Stomach (tissue), 9 donors: Measurements from ENCODE around the gene MSI2. TPM values are rescaled to one million over a fixed set of nuclear protein-coding genes. Genes with fewer than 3 reads are reported as not detected.
"Not testable (repeated sequence)": the region's sequence is repeated elsewhere in the genome, so short reads cannot be mapped to it uniquely, and the experiment has no call there.

Source experiments
- DNase-seq, 2 donors: peaks; one replicate each; pipeline versions ENCODE4 v3.0.0 to v3.0.0-alpha.2; 2013 to 2019
- H3K27ac ChIP-seq, 5 donors: fragments of 200-600 bp in 4 of 5; sonication (generic) in 4 of 5; one replicate each; pipeline ENCODE4 v1.5.1; 2013 to 2019; ENCODE audit warnings: mild to moderate bottlenecking in 1 of 5, moderate library complexity in 1 of 5
- H3K27me3 ChIP-seq, 3 donors: fragments of 200-600 bp; sonication (generic); one replicate each; pipeline ENCODE4 v1.5.1; 2017 to 2019; ENCODE audit warnings: mixed run types in 1 of 3
- H3K36me3 ChIP-seq, 4 donors: fragments of 200-600 bp; sonication (generic); 1 replicate in 3 of 4; 2 replicates in 1 of 4; pipeline ENCODE4 v1.5.1; 2016 to 2019
- H3K4me1 ChIP-seq, 4 donors: fragments of 200-600 bp; sonication (generic); one replicate each; pipeline ENCODE4 v1.5.1; 2016 to 2019
- H3K4me3 ChIP-seq, 4 donors: fragments of 200-600 bp; sonication (generic) in 3 of 4; one replicate each; pipeline ENCODE4 v1.5.1; 2016 to 2019; ENCODE audit warnings: mild to moderate bottlenecking in 1 of 4
- H3K9me3 ChIP-seq, 4 donors: fragments of 200-600 bp; sonication (generic); one replicate each; pipeline ENCODE4 v1.5.1; 2016 to 2019
- EP300 ChIP-seq: sonication (generic); formaldehyde crosslinking; IDR thresholded peaks from one replicate; pipeline ENCODE4 v1.6.1; 2017; ENCODE audit warnings: antibody characterized with exemption
- POLR2A ChIP-seq, 4 donors: fragments of 450-650 bp; IDR thresholded peaks; one replicate each; pipeline ENCODE4 v1.6.1; 2016; ENCODE audit warnings: antibody characterized with exemption in 4 of 4, control low read depth in 2 of 4, mild to moderate bottlenecking in 1 of 4, moderate library complexity in 1 of 4
- POLR2AphosphoS5 ChIP-seq, 3 donors: sonication (generic); formaldehyde crosslinking; IDR thresholded peaks; one replicate each; pipeline ENCODE4 v1.6.1; 2016; ENCODE audit warnings: antibody characterized with exemption in 3 of 3
- WGBS, 5 donors: extraction: QIAGEN DNeasy Blood & Tissue Kit in 3 of 5; methylation state at CpG; one replicate each; pipeline versions ENCODE4 v1.1.5 to v1.1.7; 2013 to 2018; 5-methylcytosine and 5-hydroxymethylcytosine counted together
- intact Hi-C: fragments of 100-400 bp; cut with DNase I; formaldehyde crosslinking; loops from one replicate; pipeline ENCODE4 v1.15.1; 2023; ENCODE audit warnings: low total_unique reads
- polyA plus RNA-seq, 3 donors: library from polyadenylated mRNA; stranded (reverse); fragments of 200-250 nt; gene quantifications; one replicate each; pipeline ENCODE4 v1.2.3, GENCODE V29; 2013
- total RNA-seq, 5 donors: library from RNA; depleted of rRNA; stranded (reverse); fragments of >200 nt; gene quantifications; one replicate each; pipeline versions ENCODE4 v1.1.0 to v1.2.3, GENCODE V29; 2014 to 2016
- TF ChIP-seq, protein P1 (sequence below), 7 experiments: fragments of 450-650 bp in 4 of 7; fragments of 200-600 bp in 3 of 7; sonication (generic) in 3 of 7; IDR thresholded peaks; one replicate each; pipeline ENCODE4 v1.5.1; 2016 to 2019; ENCODE audit warnings: antibody characterized with exemption in 7 of 7, control low read depth in 2 of 7, mild to moderate bottlenecking in 1 of 7
- donor health status: healthy with polysubstance abuse.
- donor health status: Bipolar disorder and iron deficiency.
- donor health status: healthy.

Gene MSI2
- total and polyA plus RNA-seq, 8 donors = 8.3 to 72.4 (median 22.9) TPM

- intact Hi-C loops = no loop called here
- Histone ChIP-seq H3K9me3 (no peaks in the 10 kb centered on the region), H3K4me1 (no peaks in the 10 kb centered on the region), H3K27me3 (no peaks in the 10 kb centered on the region), H3K27ac (no peak overlapping the region), H3K4me3 (no peak overlapping the region), H3K36me3 (no peaks in the 10 kb centered on the region)
- WGBS, 5 donors = 93 to 97% (median 96%) methylated on average over 6 of the region's 6 CpGs
- DNase-seq = no peak
- TF ChIP-seq POLR2AphosphoS5 (IDR thresholded peaks at IDR 0.05) (no peak), EP300 (no peak), POLR2A (IDR thresholded peaks at IDR 0.05) (no peak)
- TF ChIP-seq, protein P1, sequence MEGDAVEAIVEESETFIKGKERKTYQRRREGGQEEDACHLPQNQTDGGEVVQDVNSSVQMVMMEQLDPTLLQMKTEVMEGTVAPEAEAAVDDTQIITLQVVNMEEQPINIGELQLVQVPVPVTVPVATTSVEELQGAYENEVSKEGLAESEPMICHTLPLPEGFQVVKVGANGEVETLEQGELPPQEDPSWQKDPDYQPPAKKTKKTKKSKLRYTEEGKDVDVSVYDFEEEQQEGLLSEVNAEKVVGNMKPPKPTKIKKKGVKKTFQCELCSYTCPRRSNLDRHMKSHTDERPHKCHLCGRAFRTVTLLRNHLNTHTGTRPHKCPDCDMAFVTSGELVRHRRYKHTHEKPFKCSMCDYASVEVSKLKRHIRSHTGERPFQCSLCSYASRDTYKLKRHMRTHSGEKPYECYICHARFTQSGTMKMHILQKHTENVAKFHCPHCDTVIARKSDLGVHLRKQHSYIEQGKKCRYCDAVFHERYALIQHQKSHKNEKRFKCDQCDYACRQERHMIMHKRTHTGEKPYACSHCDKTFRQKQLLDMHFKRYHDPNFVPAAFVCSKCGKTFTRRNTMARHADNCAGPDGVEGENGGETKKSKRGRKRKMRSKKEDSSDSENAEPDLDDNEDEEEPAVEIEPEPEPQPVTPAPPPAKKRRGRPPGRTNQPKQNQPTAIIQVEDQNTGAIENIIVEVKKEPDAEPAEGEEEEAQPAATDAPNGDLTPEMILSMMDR (IDR thresholded peaks at IDR 0.05) = no peak
These were observed 239.4 kb downstream of the MSI2 start for GRCh38 chr17:57495771-57496170.

DNA sequence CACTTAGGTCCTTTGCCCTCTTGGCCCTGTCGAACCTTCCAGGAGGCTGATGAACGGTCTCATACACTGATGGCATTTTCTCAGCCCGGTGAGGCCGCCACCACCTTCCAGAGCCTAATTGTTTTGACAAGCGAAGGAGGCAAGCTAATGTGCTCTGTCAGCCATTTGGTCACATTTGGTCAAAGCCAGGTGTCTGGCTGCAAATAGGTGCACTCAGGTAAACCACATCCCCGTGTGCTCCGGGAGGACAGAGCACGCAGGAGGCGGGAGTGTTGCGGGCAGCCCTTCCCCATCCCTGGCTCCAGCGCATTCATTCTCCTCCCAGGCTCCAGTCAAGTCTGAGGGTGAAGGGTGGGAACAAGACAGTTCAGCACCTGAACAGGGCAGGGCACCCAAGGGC is 240.1 kb downstream of the MSI2 start:
- Histone ChIP-seq H3K36me3 (no peaks in the 10 kb centered on the region), H3K27me3 (no peaks in the 10 kb centered on the region), H3K9me3 (no peaks in the 10 kb centered on the region), H3K4me1 (no peaks in the 10 kb centered on the region), H3K4me3 (no peak overlapping the region), H3K27ac (no peak overlapping the region)
- intact Hi-C loops = no loop called here
- no peak for DNase-seq
- TF ChIP-seq POLR2AphosphoS5 (IDR thresholded peaks at IDR 0.05) = no peak
- TF ChIP-seq POLR2A (IDR thresholded peaks at IDR 0.05) = no peak
- TF ChIP-seq, protein P1 (IDR thresholded peaks at IDR 0.05) = no peak
- TF ChIP-seq EP300 = no peak
- 89 to 94% (median 94%) methylated on average over 11 of the region's 11 CpGs for WGBS, 5 donors

- no peak overlapping the region for H3K27ac ChIP-seq
- no peak for DNase-seq
- no peaks in the 10 kb centered on the region for H3K36me3 ChIP-seq
- no peaks in the 10 kb centered on the region for H3K9me3 ChIP-seq
- intact Hi-C loops = no loop called here
- TF ChIP-seq EP300 (no peak), POLR2A (IDR thresholded peaks at IDR 0.05) (no peak), POLR2AphosphoS5 (IDR thresholded peaks at IDR 0.05) (no peak)
- TF ChIP-seq, protein P1 (IDR thresholded peaks at IDR 0.05) = no peak
- no peak overlapping the region for H3K4me3 ChIP-seq
- 88 to 92% (median 90%) methylated on average over 7 of the region's 7 CpGs for WGBS, 5 donors
- H3K4me1 ChIP-seq = no peaks in the 10 kb centered on the region
- no peaks in the 10 kb centered on the region for H3K27me3 ChIP-seq
These were observed 242.1 kb downstream of the MSI2 start for GRCh38 chr17:57498443-57498842.

DNA sequence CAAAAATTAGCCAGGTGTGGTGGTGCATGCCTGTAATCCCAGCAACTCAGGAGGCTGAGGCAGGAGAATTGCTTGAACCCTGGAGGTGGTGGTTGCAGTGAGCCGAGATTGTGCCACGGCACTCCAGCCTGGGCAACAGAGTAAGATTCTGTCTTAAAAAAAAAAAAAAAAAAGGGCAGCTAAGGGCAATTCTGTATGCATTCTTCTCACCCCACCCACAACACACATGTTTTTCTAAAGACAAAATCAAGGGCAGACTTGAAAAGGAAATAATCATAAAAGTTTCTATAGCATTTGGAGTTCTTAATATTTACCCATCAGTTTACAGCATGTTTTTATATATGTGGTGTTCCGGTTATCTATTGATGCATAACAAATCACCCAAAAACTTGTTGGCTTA is 242.9 kb downstream of the MSI2 start:
- H3K36me3 ChIP-seq, DNase-seq, H3K27ac ChIP-seq, H3K4me1 ChIP-seq, intact Hi-C loops, H3K27me3 ChIP-seq, H3K4me3 ChIP-seq, H3K9me3 ChIP-seq: not testable (repeated sequence)
- 93 to 100% (median 97%) methylated on average over 3 of the region's 3 CpGs for WGBS, 5 donors

DNA sequence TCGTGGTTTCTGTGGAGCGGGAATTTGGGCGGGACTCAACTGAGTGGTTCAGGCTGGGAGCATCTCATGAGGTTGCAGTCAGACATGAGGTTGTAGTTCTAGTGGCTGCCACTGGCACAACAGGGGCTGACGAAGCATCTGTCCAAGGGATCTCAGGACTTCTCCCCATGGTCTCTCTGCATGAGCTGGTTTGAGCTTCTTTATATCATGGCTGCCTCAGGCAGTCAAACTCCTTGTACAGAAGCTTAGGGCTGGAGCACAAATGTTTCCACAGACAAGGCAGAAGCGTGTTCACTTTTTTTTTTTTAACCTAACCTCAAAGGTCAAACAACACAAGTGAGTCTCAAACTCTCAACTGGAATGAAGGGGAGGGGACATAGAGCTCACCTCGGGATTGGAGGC is 243.3 kb downstream of the MSI2 start:
- intact Hi-C loops = no loop called here
- Histone ChIP-seq H3K27ac (no peak overlapping the region), H3K4me3 (no peak overlapping the region), H3K27me3 (no peaks in the 10 kb centered on the region), H3K4me1 (no peaks in the 10 kb centered on the region), H3K36me3 (no peaks in the 10 kb centered on the region), H3K9me3 (no peaks in the 10 kb centered on the region)
- WGBS, 5 donors = 90 to 94% (median 93%) methylated on average over 6 of the region's 6 CpGs
- TF ChIP-seq POLR2AphosphoS5 (IDR thresholded peaks at IDR 0.05) = no peak
- TF ChIP-seq, protein P1 (IDR thresholded peaks at IDR 0.05) = no peak
- no peak for TF ChIP-seq EP300
- no peak for TF ChIP-seq POLR2A (IDR thresholded peaks at IDR 0.05)
- no peak for DNase-seq
